Measurements from ENCODE around the gene SAPCD2.
"Not testable (repeated sequence)": the region's sequence is repeated elsewhere in the genome, so short reads cannot be mapped to it uniquely, and the experiment has no call there.

Gene SAPCD2

DNA sequence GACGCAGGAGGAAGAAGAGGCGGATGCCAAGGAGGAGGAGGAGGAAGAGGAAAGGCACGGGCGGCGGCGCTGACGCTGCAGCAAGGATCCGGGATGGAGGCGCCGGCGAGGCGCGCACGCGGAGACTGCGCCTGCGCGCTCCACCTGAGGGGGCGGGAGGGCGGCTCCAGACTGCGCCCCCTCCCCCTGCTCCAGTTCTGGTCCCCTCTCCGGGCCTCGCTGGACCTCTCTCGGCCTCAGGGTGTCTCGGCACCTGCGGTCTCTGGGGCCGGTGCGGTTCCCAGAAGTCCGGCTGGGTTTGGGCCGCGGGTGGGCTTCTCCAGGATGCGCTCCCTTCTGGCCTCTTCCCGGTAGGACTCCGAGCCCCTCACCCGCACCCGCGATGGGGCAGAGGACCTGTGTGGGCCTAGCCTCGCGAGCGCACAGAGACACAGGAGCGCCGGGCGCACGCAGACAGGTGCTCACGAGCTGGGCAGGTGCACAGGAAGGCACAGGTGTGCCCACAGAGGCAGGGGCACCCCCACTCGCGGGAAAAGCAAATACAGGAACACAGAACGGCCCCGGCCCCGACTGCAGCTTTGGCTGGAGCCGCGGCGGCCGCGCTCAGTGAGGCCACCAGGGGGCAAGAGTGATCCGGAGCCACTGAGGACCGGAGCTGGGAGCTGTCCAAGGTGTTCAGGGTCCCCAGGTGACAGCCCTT, 24.1 kb downstream of the SAPCD2 start, which contains the start of gene NPDC1:
Gene NPDC1 (minus strand): TSS at position 90 of the 700 bp plus-strand sequence. CDS start 188 bp downstream, outside the sequence.
- peak; percentile 56 for DNase-seq

DNA sequence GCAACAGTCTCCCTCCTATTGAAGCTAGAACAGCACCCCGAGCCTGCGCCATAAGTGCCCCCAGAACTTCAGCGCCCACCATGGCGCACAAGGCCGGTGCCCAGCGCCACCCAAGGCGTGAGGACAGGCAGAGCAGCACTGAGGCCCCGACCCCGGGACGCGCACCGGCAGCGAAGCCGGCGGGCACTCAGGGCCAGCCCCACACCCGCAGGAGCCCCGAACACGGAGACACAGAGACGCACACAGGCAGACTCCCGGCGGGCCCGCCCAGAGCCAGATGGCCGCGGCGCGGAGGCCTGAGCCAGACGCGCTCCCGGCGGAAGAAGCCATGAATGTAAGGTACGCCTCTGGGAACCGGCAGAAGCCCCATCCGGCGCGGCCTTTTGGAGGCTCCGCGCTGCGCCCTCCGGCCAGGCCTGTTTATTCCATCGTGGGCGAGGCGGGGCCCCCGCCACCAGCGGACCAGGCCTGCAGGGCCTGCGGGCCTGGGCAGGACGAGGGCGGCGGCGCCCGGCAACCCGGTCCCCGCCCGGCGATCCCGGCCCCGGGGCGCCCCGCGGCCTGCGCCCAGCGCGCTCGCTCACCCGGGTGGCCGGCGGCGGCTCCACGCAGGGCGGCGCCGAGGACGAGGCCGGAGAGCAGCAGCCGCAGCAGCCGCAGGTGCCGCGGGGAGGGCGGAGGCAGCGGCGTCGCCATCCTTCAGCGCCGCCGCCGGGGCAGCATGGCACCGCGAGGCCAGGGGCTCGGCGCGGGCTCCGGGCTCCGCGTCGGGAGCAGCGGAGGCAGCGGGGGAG, 24.9 kb downstream of the SAPCD2 start:
- DNase-seq = peak; percentile 19

GRCh38 chr9:137044502-137045177, 25.7 kb downstream of the SAPCD2 start:
- no peak for DNase-seq

DNA sequence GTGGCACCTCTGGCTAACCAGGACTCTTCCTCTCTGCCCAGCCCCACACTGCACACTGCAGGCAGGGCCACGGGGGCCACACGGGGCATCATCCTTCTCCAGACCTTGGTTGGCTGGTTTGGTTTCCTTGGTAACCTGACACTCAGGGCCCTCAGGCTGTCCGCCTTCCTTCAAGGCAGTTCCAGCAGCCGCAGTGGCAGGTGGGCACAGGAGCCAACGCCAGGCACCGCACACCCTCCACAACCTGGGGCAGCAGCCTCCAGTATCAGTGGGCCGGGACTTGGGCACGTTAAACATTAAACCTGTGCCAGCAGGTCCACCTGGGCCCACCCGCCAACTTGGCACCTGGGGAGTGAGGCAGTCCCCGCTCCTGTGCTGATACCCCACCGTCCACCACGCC, 26.3 kb downstream of the SAPCD2 start:
- no peak for DNase-seq

- no peak for DNase-seq
These were observed 27.3 kb downstream of the SAPCD2 start for GRCh38 chr9:137042751-137043727.

- DNase-seq = no peak
These were observed 29.2 kb downstream of the SAPCD2 start for GRCh38 chr9:137041124-137041523.

- DNase-seq = no peak
These were observed 29.8 kb downstream of the SAPCD2 start for GRCh38 chr9:137040568-137040967.

DNA sequence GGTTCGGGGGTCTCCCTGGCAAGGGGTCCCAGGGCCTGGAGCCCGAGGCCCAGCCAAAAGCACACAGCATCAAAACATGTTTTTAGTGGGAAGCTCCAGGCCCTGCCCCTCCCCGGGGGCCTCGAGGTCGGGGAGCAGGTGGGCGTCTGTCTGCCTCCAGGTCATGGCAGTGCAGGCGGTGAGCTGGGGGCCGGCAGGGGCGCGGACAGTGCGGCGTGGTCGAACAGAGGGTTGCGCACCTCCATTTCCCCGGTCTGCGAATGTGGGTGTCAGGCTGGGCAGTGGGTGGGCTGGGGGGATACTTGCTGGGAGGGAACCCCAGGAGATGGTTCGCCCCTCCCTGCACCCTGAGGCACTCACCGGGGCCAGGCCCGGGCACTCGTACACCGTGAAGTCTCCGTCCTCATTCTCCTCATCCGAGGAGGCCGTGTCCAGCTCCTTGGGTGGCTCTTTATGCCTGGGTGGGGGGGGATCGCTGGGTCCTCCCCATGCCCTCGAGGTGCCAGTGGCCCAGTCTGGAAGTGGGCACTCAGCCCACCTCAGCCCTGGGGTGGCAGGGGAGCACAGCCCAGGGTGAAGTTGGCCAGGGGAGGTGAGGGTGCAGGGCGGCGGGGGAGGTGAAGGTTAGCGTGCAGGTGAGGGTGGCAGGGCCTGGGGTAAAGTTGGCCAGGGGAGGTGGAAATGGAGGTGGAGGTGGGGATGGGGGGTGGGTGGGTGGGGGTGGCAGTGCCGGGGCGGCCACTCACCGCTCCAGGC, 30.6 kb downstream of the SAPCD2 start:
- no peak for DNase-seq

DNA sequence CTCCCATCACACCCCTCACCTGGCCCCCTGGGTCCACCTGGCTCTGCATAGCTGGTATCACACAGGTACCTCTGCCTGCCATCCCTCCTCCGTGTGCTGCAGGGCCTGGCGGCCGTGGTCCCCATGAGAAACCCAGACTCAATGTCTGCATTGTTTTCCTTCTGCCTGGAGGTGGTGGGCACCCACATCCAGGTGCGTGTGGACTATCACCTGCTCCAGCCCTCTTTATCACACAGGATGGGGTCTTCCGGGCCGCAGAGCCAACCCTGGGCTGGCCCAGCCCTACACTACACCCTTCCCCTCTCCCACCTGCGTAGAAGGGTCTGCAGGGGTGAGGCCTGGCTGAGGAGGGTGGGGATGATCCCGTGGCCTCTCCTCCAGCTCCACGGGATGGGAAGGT, 31.4 kb downstream of the SAPCD2 start:
- DNase-seq = no peak

- no peak for DNase-seq
These were observed 32.9 kb downstream of the SAPCD2 start for GRCh38 chr9:137037483-137037882.

DNA sequence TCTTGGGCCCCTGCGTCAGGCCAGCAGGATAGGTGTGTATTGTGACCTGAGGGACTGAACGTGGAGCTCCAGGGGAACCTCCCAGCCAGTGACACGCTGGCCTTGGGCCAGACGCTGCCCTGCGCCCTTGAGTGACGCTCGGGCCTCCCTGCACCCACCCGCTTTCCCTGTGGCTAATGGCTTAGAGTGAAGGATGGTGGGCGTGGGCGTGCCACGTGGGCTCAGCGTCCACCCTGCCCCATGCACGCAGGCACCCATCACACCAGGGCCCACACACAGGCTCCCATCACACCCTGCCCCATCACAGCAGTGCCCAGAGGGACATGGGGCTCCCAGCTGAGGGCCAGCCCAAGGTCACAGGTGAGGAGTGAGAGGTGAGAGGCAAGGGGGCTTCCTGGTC, 33.3 kb downstream of the SAPCD2 start:
- no peak for DNase-seq

DNA sequence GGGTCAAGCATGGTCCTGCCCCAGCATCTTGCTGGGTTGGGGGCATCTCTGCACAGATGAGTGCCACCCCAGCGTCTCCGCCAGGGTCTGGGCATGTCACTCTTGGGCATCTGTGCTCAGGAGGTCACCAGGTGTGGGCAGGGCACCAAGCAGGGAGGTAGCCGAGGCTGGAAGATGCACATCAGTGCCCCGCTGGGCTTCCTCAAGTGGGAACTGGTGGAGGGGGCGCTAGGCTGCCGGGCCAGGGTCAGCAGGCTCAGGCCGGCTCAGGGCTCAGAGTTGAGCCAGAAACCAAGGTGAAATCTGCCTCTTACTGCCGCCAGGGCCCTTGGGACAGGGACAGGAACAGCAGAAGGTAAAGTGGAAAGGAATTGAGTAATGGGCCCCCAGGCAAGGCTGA, 34.4 kb downstream of the SAPCD2 start:
- no peak for DNase-seq

- DNase-seq = no peak
These were observed 34.9 kb downstream of the SAPCD2 start for GRCh38 chr9:137035507-137035834.

DNA sequence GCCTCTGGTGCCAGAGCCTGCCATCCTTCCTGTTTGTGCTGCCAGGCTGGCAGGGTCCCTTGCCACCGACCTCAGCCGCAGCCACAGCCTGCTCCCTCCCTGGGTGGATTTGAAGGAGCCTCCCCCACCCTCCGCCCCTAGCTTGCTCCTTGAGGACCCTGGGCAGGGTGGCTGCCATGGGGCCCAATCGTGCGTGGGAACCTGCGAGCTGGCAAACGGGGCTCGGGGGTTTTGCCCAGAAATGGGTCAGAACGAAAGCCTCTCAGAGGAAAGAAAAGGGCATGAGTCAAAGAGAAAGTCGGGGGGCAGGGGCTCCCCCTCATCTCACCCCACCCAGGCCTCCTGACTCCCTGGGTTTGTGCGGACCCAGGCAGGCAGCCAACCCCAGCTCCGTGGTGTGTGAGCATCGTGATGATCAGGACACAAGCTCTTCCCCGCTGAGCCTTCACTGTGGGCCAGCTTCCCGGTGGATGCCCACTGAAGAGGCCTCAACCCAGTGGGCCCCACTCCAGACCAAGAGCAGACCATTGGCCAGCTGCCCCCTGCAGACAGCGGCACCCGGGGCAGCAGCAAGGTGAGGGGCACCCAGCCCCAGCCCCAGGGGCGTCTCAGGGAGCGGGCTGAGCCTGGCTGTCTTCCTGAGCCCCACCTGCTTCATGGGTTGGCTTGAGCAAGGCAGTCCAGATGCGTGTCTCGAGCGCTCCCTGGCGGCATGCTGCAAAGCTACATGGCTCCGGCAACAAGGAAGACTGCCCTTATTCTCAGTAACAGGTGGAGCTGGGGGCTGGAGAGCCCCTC, 35.4 kb downstream of the SAPCD2 start:
- DNase-seq = peak; percentile 70

DNA sequence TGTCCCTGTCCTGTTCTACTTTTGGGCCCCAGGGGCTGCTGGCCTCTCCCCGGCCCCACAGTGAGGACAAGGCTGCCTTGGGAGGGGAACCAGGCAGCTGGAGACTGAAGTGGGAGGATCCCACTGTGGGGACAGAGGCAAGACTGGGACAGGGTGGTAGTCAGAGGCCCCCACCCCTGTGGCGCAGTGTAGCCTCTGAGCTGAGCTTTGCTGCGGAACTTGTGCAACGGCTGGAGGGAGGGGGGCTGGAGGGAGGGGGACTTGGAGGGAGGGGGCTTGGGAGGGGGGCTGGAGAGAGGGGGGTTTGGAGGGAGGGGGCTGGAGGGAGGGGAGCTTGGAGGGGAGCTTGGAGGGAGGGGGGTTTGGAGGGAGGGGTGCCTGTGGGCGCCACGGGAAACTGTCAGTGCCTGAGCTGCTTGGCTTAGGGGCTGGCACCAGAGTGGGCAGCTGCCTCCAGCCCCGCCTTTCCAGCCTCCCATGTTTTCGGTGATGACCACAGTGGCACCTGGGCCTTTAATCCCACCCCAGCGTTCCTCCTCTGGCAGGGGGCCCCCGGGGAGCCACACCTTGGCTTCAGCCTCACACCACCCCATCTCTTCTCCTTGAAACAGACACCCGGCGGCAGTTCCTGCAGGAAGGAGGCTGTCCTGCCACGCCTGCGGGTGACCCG, 36.2 kb downstream of the SAPCD2 start:
- no peak for DNase-seq

- not testable (repeated sequence) for DNase-seq
These were observed 36.9 kb downstream of the SAPCD2 start for GRCh38 chr9:137033481-137033880.

- no peak for DNase-seq
These were observed 37.5 kb downstream of the SAPCD2 start for GRCh38 chr9:137032858-137033257.

- no peak for DNase-seq
These were observed 38.3 kb downstream of the SAPCD2 start, which contains the start of gene FUT7 for GRCh38 chr9:137031904-137032640. FUT7 (minus strand) TSS chr9:137032088; CDS start chr9:137031991, 97 bp downstream.

All from fibroblast of upper back skin (primary cell).